AG10803 (cell line): ENCODE data around the gene SPTSSA.
"Not testable (repeated sequence)": the region's sequence is repeated elsewhere in the genome, so short reads cannot be mapped to it uniquely, and the experiment has no call there.

ENCODE experiments used
- DNase-seq: peaks from one replicate; pipeline ENCODE4 v3.0.0; 2010; ENCODE audit warnings: low read depth
- H3K4me3 ChIP-seq: 2 replicates; pipeline ENCODE4 v1.5.1; 2011; ENCODE audit warnings: mild to moderate bottlenecking, low read length, control low read depth
- TF ChIP-seq, protein P1 (sequence below): conservative IDR thresholded peaks from 2 replicates; pipeline ENCODE4 v1.5.1; 2011; ENCODE audit warnings: mild to moderate bottlenecking, low read length, control low read depth, inconsistent platforms

SPTSSA gene

DNA sequence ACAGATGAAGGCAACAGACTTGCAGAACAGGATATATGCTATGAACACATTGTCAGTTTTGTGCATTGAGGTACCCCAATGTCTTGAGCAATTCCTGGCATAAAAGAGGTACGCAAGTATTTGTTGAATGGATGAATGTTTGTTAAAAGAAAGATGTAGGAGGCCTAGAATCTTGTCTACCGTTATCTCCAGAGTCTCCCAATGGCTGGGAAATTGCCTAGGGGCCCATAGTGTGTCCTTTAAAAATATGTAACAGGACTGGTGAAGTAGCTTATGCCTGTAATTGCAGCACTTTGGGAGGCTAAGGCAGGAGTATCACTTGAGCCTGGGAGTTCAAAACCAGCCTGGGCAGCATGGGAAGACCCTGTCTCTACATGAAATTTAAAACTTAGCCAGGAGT lies 20.4 kb upstream of the SPTSSA start:
- TF ChIP-seq, protein P1, sequence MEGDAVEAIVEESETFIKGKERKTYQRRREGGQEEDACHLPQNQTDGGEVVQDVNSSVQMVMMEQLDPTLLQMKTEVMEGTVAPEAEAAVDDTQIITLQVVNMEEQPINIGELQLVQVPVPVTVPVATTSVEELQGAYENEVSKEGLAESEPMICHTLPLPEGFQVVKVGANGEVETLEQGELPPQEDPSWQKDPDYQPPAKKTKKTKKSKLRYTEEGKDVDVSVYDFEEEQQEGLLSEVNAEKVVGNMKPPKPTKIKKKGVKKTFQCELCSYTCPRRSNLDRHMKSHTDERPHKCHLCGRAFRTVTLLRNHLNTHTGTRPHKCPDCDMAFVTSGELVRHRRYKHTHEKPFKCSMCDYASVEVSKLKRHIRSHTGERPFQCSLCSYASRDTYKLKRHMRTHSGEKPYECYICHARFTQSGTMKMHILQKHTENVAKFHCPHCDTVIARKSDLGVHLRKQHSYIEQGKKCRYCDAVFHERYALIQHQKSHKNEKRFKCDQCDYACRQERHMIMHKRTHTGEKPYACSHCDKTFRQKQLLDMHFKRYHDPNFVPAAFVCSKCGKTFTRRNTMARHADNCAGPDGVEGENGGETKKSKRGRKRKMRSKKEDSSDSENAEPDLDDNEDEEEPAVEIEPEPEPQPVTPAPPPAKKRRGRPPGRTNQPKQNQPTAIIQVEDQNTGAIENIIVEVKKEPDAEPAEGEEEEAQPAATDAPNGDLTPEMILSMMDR, result no peak
- H3K4me3 ChIP-seq, result no peak overlapping the region
- DNase-seq, result no peak

DNA sequence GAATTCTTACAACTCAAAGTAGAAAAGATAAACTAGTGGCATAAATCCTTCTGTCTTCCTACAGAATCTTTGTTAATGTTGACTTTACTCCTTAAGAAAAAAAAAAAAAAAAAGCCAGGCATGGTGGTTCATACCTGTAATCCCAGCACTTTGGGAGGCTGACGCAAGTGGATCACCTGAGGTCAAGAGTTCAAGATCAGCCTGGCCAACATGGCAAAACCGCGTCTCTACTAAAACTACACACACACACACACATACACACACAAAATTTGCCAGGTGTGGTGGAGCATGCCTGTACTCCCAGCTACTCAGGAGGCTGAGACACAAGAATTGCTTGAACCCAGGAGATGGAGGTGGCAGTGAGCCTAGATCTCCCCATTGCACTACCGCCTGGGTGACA lies 17.7 kb upstream of the SPTSSA start:
- DNase-seq, result no peak
- TF ChIP-seq, protein P1, result no peak
- no peak overlapping the region for H3K4me3 ChIP-seq

DNA sequence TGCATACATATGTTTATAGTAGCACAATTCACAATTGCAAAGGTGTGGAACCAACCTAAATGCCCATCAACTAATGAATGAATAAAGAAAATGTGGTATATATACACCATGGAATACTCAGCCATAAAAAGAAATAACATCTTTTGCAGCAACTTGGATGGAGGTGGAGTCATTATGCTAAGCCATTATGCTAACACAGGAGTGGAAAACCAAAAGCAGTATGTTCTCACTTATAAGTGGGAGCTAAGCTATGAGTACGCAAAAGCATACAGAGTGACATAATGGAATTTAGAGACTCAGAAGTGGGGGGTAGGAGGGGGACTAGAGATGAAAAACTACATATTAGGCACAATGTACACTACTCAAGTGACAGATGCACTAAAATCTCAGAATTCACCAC lies 16.2 kb upstream of the SPTSSA start:
- no peak overlapping the region for H3K4me3 ChIP-seq
- TF ChIP-seq, protein P1, result no peak
- no peak for DNase-seq

DNA sequence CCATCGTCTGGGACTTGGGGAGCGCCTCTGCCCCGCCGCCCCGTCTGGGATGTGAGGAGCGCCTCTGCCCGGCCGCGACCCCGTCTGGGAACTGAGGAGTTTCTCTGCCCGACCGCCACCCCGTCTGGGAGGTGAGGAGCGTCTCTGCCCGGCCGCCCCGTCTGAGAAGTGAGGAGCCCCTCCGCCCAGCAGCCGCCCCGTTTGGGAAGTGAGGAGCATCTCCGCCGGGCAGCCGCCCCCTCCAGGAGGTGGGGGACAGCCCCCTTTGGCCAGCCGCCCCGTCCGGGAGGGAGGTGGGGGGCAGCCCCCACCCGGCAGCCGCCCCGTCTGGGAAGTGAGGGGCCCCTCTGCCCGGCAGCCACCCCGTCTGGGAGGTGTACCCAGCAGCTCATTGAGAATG lies 14.0 kb upstream of the SPTSSA start:
- not testable (repeated sequence) for H3K4me3 ChIP-seq, DNase-seq

DNA sequence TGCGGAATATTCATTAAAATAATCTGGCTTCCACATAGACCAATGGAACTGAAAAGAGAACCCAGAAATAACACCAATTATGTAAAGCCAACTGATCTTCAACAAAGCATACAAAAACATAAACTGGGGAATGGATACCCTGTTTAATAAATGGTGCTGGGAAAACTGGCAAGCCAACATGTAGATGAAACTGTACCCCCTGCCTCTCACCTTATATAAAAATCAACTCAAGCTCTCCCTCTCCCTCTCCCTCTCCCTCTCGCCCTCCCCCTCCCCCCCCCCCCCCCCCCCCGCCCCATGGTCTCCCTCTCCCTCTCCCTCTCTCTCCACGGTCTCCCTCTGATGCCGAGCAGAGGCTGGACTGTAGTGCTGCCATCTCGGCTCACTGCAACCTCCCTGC lies 13.1 kb upstream of the SPTSSA start:
- TF ChIP-seq, protein P1, result no peak
- H3K4me3 ChIP-seq, result no peak overlapping the region
- DNase-seq, result no peak

DNA sequence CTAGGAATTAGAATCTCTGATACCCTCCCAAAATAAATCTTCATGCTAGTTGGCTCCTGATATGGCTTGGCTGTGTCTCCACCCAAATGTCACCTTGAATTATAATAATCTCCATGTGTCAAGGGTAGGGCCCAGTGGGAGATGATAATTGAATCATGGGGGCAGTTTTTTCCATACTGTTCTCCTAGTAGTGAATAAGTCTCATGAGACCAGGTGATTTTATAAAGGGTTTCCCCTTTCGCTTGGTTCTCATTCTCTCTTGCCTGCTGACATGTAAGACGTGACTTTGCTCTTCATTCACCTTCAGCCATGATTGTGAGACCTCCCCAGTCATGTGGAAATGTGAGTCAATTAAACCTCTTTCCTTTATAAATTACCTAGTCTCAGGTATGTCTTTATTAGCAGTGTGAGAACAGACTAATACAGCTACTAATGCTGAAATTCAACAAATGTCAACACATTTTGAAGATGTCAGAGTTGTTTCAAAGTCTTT lies 12.2 kb upstream of the SPTSSA start:
- DNase-seq, result no peak
- TF ChIP-seq, protein P1, result no peak

DNA sequence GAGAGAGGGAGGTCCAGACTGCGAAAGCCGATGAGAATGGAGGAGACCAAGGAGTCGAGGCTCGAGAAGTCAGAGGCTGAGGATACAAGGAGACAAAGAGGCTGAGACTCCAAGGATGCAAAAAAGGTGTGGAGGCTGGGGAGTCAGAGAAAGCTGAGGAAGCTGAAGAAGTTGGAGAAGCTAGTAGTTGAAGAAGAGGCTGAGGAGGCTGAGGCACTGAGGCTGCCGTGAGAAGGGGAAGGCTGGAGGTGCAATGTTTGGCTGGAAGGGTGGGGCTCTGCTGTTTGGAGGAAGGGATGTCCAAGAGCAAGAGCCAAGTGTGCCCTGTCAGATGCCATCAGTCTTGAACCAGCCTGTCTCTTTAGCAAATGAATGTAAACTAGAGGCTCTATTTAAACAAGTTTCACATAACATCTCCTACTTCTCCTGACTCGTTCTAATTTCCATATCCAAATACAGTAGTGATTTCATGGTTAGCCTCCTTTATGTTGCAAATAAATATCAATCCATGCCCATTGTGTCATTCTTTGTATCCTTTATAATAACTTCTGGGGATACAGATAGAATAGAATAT lies 10.8 kb upstream of the SPTSSA start:
- no peak for DNase-seq
- TF ChIP-seq, protein P1, result no peak
- no peak overlapping the region for H3K4me3 ChIP-seq

More for the DNA sequence above, 12.2 kb upstream of the SPTSSA start:
- H3K4me3 ChIP-seq, result no peak overlapping the region

DNA sequence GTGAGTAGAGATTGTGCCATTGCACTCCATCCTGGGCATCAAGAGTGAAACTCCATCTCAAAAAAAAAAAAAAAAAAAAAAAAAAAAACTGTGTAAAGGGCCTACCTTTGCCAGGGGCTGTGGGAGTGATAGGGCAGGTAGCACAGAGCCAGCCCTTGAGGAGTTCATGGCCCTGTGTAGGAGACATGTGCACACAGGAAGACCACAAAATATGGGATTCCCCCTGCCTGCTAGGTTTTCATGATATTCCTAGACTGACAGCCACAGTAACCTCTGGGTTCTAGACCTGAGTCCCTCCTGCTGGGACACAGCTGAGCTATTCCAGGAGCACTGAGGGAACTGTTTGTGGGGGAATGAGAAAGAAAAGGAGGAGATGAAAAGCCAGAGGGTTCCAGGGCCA lies 8.3 kb upstream of the SPTSSA start:
- H3K4me3 ChIP-seq, result no peak overlapping the region
- TF ChIP-seq, protein P1, result no peak
- no peak for DNase-seq
